ENCODE results near the gene VGLL3. TPM values are rescaled to one million over a fixed set of nuclear protein-coding genes. Genes with fewer than 3 reads are reported as not detected.

VGLL3 gene
- total RNA-seq, 1 experiment from 2014 or later, result 0.10 TPM

DNA sequence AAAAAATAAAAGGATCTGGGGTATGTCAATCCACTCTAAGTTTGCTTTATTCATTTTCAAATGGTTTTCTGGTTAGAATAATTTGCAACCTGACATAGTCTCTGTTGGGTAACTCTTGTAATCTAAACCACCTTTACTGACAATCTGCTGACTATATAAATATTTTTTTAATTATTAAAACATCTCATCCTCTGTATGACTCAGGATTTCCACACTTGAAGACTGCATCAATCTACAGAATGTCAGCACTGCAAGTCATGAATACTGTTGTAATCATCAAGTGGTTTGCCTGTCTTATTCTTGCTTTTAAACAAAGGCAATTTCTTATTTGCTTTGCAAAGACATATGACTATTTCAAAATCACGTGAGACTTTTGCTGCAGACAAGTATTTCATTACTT, 42.1 kb downstream of the VGLL3 start:
- CTCF ChIA-PET, result no interaction called here
- Histone ChIP-seq H3K4me2 (ENCODE audit: low read length) (no peak overlapping the region), H3K9me3 (ENCODE audit: control insufficient read depth in 1 of 2, insufficient read depth in 1 of 2, low read depth in 1 of 2, low read length in 2 of 2) (no peaks in the 10 kb centered on the region), H3K27me3 (ENCODE audit: insufficient read depth, low read length) (no peaks in the 10 kb centered on the region), H3K36me3 (ENCODE audit: control insufficient read depth in 1 of 2, insufficient read depth in 2 of 2, low read length in 2 of 2) (no peaks in the 10 kb centered on the region), H3K27ac (ENCODE audit: low read depth, low read length) (no peak overlapping the region), H3K4me3 (replicated peaks in 1 of 2; ENCODE audit: low read depth in 1 of 2, low read length in 2 of 2) (no peak overlapping the region), H3K9ac (ENCODE audit: low read length) (no peak overlapping the region), H2AFZ (ENCODE audit: low read depth, low read length, poor library complexity, severe bottlenecking) (no peak overlapping the region), H4K20me1 (ENCODE audit: insufficient read depth) (no peaks in the 10 kb centered on the region), H3K9me2 (ENCODE audit: insufficient read depth) (no peaks in the 10 kb centered on the region), H3K79me2 (ENCODE audit: insufficient read depth, low read length) (no peaks in the 10 kb centered on the region), H3K4me1 (ENCODE audit: control insufficient read depth in 1 of 2, insufficient read depth in 2 of 2, low read length in 2 of 2) (no peaks in the 10 kb centered on the region)
- no TSS peak for BruUV-seq (replicated peaks)
- RAD21 ChIA-PET (ENCODE audit: low non-redundant PET in 1 of 2, low total read pairs in 2 of 2, uncharacterized antibody in 2 of 2, unreplicated experiment in 2 of 2), result no interaction called here
- DNase-seq (ENCODE audit: low read depth, low spot score) (no peak), ATAC-seq (no peak)
- POLR2A ChIA-PET, result no interaction called here
- TF ChIP-seq MAX (IDR thresholded peaks at IDR 0.05) (no peak), EZH2 (IDR thresholded peaks at IDR 0.05) (no peak), ZFX (IDR thresholded peaks at IDR 0.05) (no peak), CEBPB (IDR thresholded peaks at IDR 0.05; ENCODE audit: low read depth) (no peak), FOSL1 (IDR thresholded peaks at IDR 0.05; ENCODE audit: low read depth) (no peak), ELF1 (IDR thresholded peaks at IDR 0.05; ENCODE audit: borderline replicate concordance, low read depth) (no peak), EZH2phosphoT487 (IDR thresholded peaks at IDR 0.05; ENCODE audit: borderline replicate concordance) (no peak), EGR1 (IDR thresholded peaks at IDR 0.05; ENCODE audit: low read depth) (no peak), POLR2A (IDR thresholded peaks at IDR 0.05; ENCODE audit: borderline replicate concordance, extremely low read depth, insufficient read depth, insufficient read length) (no peak)
- TF ChIP-seq, protein P1, sequence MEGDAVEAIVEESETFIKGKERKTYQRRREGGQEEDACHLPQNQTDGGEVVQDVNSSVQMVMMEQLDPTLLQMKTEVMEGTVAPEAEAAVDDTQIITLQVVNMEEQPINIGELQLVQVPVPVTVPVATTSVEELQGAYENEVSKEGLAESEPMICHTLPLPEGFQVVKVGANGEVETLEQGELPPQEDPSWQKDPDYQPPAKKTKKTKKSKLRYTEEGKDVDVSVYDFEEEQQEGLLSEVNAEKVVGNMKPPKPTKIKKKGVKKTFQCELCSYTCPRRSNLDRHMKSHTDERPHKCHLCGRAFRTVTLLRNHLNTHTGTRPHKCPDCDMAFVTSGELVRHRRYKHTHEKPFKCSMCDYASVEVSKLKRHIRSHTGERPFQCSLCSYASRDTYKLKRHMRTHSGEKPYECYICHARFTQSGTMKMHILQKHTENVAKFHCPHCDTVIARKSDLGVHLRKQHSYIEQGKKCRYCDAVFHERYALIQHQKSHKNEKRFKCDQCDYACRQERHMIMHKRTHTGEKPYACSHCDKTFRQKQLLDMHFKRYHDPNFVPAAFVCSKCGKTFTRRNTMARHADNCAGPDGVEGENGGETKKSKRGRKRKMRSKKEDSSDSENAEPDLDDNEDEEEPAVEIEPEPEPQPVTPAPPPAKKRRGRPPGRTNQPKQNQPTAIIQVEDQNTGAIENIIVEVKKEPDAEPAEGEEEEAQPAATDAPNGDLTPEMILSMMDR (IDR thresholded peaks at IDR 0.05 in 2 of 3, conservative IDR thresholded peaks at IDR 0.05 in 1 of 3; ENCODE audit: borderline replicate concordance in 1 of 3, insufficient read depth in 1 of 3, low read depth in 2 of 3, low read length in 2 of 3), result no peak
- intact Hi-C loops (cut with micrococcal nuclease), result no loop called here

- no peak overlapping the region for H3K27ac ChIP-seq (ENCODE audit: low read depth, low read length)
- CTCF ChIA-PET, result no interaction called here
- intact Hi-C loops (cut with micrococcal nuclease), result no loop called here
These were observed 48.7 kb downstream of the VGLL3 start for GRCh38 chr3:86942206-86942605.

More at GRCh38 chr3:86942206-86942605, 48.7 kb downstream of the VGLL3 start:
- Histone ChIP-seq H4K20me1 (ENCODE audit: insufficient read depth) (no peaks in the 10 kb centered on the region), H3K79me2 (ENCODE audit: insufficient read depth, low read length) (no peaks in the 10 kb centered on the region), H3K27me3 (ENCODE audit: insufficient read depth, low read length) (no peaks in the 10 kb centered on the region), H3K4me1 (ENCODE audit: control insufficient read depth in 1 of 2, insufficient read depth in 2 of 2, low read length in 2 of 2) (no peaks in the 10 kb centered on the region), H3K9me3 (ENCODE audit: control insufficient read depth in 1 of 2, insufficient read depth in 1 of 2, low read depth in 1 of 2, low read length in 2 of 2) (no peaks in the 10 kb centered on the region), H3K4me2 (ENCODE audit: low read length) (no peak overlapping the region), H3K36me3 (ENCODE audit: control insufficient read depth in 1 of 2, insufficient read depth in 2 of 2, low read length in 2 of 2) (no peaks in the 10 kb centered on the region), H2AFZ (ENCODE audit: low read depth, low read length, poor library complexity, severe bottlenecking) (no peak overlapping the region), H3K9me2 (ENCODE audit: insufficient read depth) (no peaks in the 10 kb centered on the region), H3K4me3 (replicated peaks in 1 of 2; ENCODE audit: low read depth in 1 of 2, low read length in 2 of 2) (no peak overlapping the region), H3K9ac (ENCODE audit: low read length) (no peak overlapping the region)
- ATAC-seq, result no peak
- no TSS peak for BruUV-seq (replicated peaks)
- POLR2A ChIA-PET, result no interaction called here
- RAD21 ChIA-PET (ENCODE audit: low non-redundant PET in 1 of 2, low total read pairs in 2 of 2, uncharacterized antibody in 2 of 2, unreplicated experiment in 2 of 2), result no interaction called here
- TF ChIP-seq POLR2A (IDR thresholded peaks at IDR 0.05; ENCODE audit: borderline replicate concordance, extremely low read depth, insufficient read depth, insufficient read length) (no peak), JUND (IDR thresholded peaks at IDR 0.05) (no peak), EZH2phosphoT487 (IDR thresholded peaks at IDR 0.05; ENCODE audit: borderline replicate concordance) (no peak), ZNF274 (IDR thresholded peaks at IDR 0.05; ENCODE audit: low read depth, low read length) (no peak)
- no peak for DNase-seq (ENCODE audit: low read depth, low spot score)
